H1 (cell line): ENCODE results near the gene SIX5. TPM values are rescaled to one million over a fixed set of nuclear protein-coding genes. Genes with fewer than 3 reads are reported as not detected.

Experiments used
- CTCF ChIA-PET: fragments of 300-600 bp; sonication (Branson Sonifier 250); formaldehyde crosslinking; loops from one replicate; lab custom pipeline; 2021; ENCODE audit not compliant: partially characterized antibody; lab: Charles Lee
- POLR2A ChIA-PET: fragments of 300-600 bp; sonication (Branson Sonifier 250); formaldehyde crosslinking; loops from one replicate; lab custom pipeline; 2021; ENCODE audit warnings: inconsistent platforms; ENCODE audit not compliant: partially characterized antibody; lab: Charles Lee
- DNase-seq, 2 experiments: peaks; one replicate each; pipeline versions ENCODE4 v3.0.0 to v3.0.0-alpha.2; 2010 to 2022; ENCODE audit warnings: low spot score in 2 of 2, low read depth in 1 of 2, mixed read lengths in 1 of 2
- FAIRE-seq: peaks from 2 replicates; lab custom pipeline; 2011; peaks lifted over from hg19 to GRCh38; lab: Jason Lieb, UNC
- H2AFZ ChIP-seq: 2 replicates; pipeline ENCODE4 v1.8.1; 2012; ENCODE audit warnings: low read length, inconsistent platforms
- H2AK5ac ChIP-seq: 2 replicates; pipeline ENCODE4 v1.6.1; 2013; ENCODE audit warnings: low read depth, low read length
- H2BK120ac ChIP-seq: replicated peaks from 2 replicates; pipeline ENCODE3; 2013; ENCODE audit warnings: low read depth, low read length, inconsistent platforms
- H2BK12ac ChIP-seq: 2 replicates; pipeline ENCODE4 v1.6.1; 2013; ENCODE audit warnings: low read depth, low read length
- H2BK15ac ChIP-seq: 2 replicates; pipeline ENCODE4 v1.6.1; 2013; ENCODE audit warnings: low read length
- H2BK20ac ChIP-seq: 2 replicates; pipeline ENCODE4 v1.6.1; 2013; ENCODE audit warnings: low read length
- H2BK5ac ChIP-seq: 2 replicates; pipeline ENCODE4 v1.6.1; 2013; ENCODE audit warnings: low read depth, low read length
- H3K14ac ChIP-seq: 2 replicates; pipeline ENCODE4 v1.6.1; 2013; ENCODE audit warnings: inconsistent platforms; ENCODE audit not compliant: insufficient read length
- H3K18ac ChIP-seq: 2 replicates; pipeline ENCODE4 v1.6.1; 2013; ENCODE audit warnings: low read length; ENCODE audit errors: extremely low read depth
- H3K23ac ChIP-seq: 2 replicates; pipeline ENCODE4 v1.6.1; 2013; ENCODE audit warnings: inconsistent platforms; ENCODE audit not compliant: insufficient read length
- H3K23me2 ChIP-seq: 2 replicates; pipeline ENCODE4 v1.6.1; 2013; ENCODE audit warnings: low read depth, low read length
- H3K27ac ChIP-seq: 2 replicates; pipeline ENCODE4 v1.6.1; 2011; ENCODE audit warnings: low read depth, low read length, inconsistent platforms
- H3K27me3 ChIP-seq, 4 experiments: replicated peaks in 1 of 4; 1 replicate in 1 of 4; 2 replicates in 3 of 4; pipeline versions ENCODE4 v1.6.1 to v1.8.1; 2011 to 2013; ENCODE audit warnings: low read length in 3 of 4, mild to moderate bottlenecking in 3 of 4, inconsistent platforms in 2 of 4, mixed read lengths in 2 of 4, moderate library complexity in 1 of 4; ENCODE audit not compliant: control insufficient read depth in 3 of 4, insufficient read depth in 3 of 4; ENCODE audit errors: extremely low read depth in 1 of 4
- H3K36me3 ChIP-seq, 4 experiments: 2 replicates each; pipeline versions ENCODE4 v1.6.1 to v1.8.1; 2011 to 2013; ENCODE audit warnings: mild to moderate bottlenecking in 4 of 4, low read length in 3 of 4, moderate library complexity in 2 of 4, control low read depth in 1 of 4, inconsistent platforms in 1 of 4; ENCODE audit not compliant: insufficient read depth in 4 of 4, control insufficient read depth in 2 of 4
- H3K4ac ChIP-seq: replicated peaks from 2 replicates; pipeline ENCODE3; 2013; ENCODE audit warnings: low read length, low read depth, mixed read lengths, inconsistent platforms; ENCODE audit not compliant: insufficient read length
- H3K4me1 ChIP-seq, 4 experiments: replicated peaks in 1 of 4; 1 replicate in 1 of 4; 2 replicates in 3 of 4; pipeline versions ENCODE4 v1.6.1 to v1.8.1; 2011 to 2013; ENCODE audit warnings: low read length in 3 of 4, inconsistent platforms in 2 of 4, mixed read lengths in 1 of 4; ENCODE audit not compliant: insufficient read depth in 4 of 4, control insufficient read depth in 3 of 4
- H3K4me2 ChIP-seq, 2 experiments: 2 replicates each; pipeline versions ENCODE4 v1.6.1 to v1.8.1; 2011 to 2013; ENCODE audit warnings: low read depth in 2 of 2, low read length in 2 of 2, control low read depth in 1 of 2, inconsistent platforms in 1 of 2, mild to moderate bottlenecking in 1 of 2; ENCODE audit not compliant: insufficient read depth in 1 of 2
- H3K4me3 ChIP-seq, 4 experiments: fragments of 200-600, 300-600 bp in 1 of 4; sonication (generic), shearing (Covaris generic), sonication (Bioruptor Twin) in 1 of 4; 2 replicates each; pipeline versions ENCODE4 v1.5.1 to v1.8.1; 2011 to 2016; ENCODE audit warnings: low read length in 4 of 4, low read depth in 3 of 4, control low read depth in 2 of 4, inconsistent platforms in 2 of 4, mild to moderate bottlenecking in 2 of 4, mixed read lengths in 1 of 4, moderate library complexity in 1 of 4; ENCODE audit not compliant: insufficient read depth in 2 of 4; ENCODE audit errors: extremely low read depth in 1 of 4
- H3K56ac ChIP-seq: replicated peaks from 2 replicates; pipeline ENCODE3; 2013; ENCODE audit warnings: low read depth, mild to moderate bottlenecking, mixed read lengths, low read length, inconsistent platforms; ENCODE audit not compliant: insufficient read length
- H3K79me1 ChIP-seq: 2 replicates; pipeline ENCODE4 v1.6.1; 2013; ENCODE audit warnings: low read depth, low read length, control low read depth
- H3K79me2 ChIP-seq, 2 experiments: 2 replicates each; pipeline versions ENCODE4 v1.6.1 to v1.8.1; 2012 to 2013; ENCODE audit warnings: low read length in 2 of 2, mild to moderate bottlenecking in 2 of 2, inconsistent platforms in 1 of 2; ENCODE audit not compliant: insufficient read depth in 2 of 2, control insufficient read depth in 1 of 2
- H3K9ac ChIP-seq, 4 experiments: replicated peaks in 1 of 4; 1 replicate in 1 of 4; 2 replicates in 3 of 4; pipeline versions ENCODE4 v1.6.1 to v1.8.1; 2011 to 2013; ENCODE audit warnings: low read depth in 3 of 4, low read length in 3 of 4, control low read depth in 2 of 4, mild to moderate bottlenecking in 2 of 4, moderate library complexity in 2 of 4, inconsistent platforms in 1 of 4; ENCODE audit errors: extremely low read depth in 1 of 4
- H3K9me3 ChIP-seq, 2 experiments: 2 replicates each; pipeline versions ENCODE4 v1.6.1 to v1.8.1; 2012 to 2013; ENCODE audit warnings: mild to moderate bottlenecking in 2 of 2, moderate library complexity in 2 of 2, control low read depth in 1 of 2, inconsistent platforms in 1 of 2, low read depth in 1 of 2, low read length in 1 of 2, mixed read lengths in 1 of 2; ENCODE audit not compliant: insufficient read depth in 2 of 2
- H4K20me1 ChIP-seq, 2 experiments: replicated peaks in 1 of 2; 2 replicates each; pipeline versions ENCODE3 to v1.8.1; 2011 to 2013; ENCODE audit warnings: inconsistent platforms in 2 of 2, low read length in 2 of 2, mild to moderate bottlenecking in 1 of 2; ENCODE audit not compliant: insufficient read depth in 2 of 2, control insufficient read depth in 1 of 2
- H4K5ac ChIP-seq: 2 replicates; pipeline ENCODE4 v1.6.1; 2013; ENCODE audit warnings: low read length, low read depth, mixed read lengths, inconsistent platforms; ENCODE audit not compliant: insufficient read length
- H4K8ac ChIP-seq: 2 replicates; pipeline ENCODE4 v1.8.0; 2013; ENCODE audit warnings: mild to moderate bottlenecking, moderate library complexity, low read length, inconsistent platforms; ENCODE audit not compliant: insufficient read depth; ENCODE audit errors: extremely low read depth
- H4K91ac ChIP-seq: replicated peaks from 2 replicates; pipeline ENCODE3; 2013; ENCODE audit warnings: low read length, mixed read lengths, inconsistent platforms; ENCODE audit not compliant: insufficient read length
- ATF2 ChIP-seq: IDR thresholded peaks from 2 replicates; pipeline ENCODE4 v1.6.1; 2012; ENCODE audit warnings: low read length, inconsistent platforms
- FOSL1 ChIP-seq: IDR thresholded peaks from 2 replicates; pipeline ENCODE4 v1.6.1; 2011; ENCODE audit warnings: mild to moderate bottlenecking, low read depth, low read length, moderate library complexity; ENCODE audit not compliant: insufficient read depth
- SP2 ChIP-seq: IDR thresholded peaks from 2 replicates; pipeline ENCODE4 v1.6.1; 2012; ENCODE audit warnings: mild to moderate bottlenecking, low read length, inconsistent platforms
- SUZ12 ChIP-seq: fragments of 200-600 bp; sonication (generic); IDR thresholded peaks from 2 replicates; pipeline ENCODE4 v1.6.1; 2012; ENCODE audit warnings: mild to moderate bottlenecking, inconsistent platforms, low read length, moderate library complexity, mixed read lengths
- WGBS, 2 experiments: shearing (Covaris generic) in 1 of 2; methylation state at CpG; one replicate each; pipeline versions ENCODE4 v1.1.6 to v1.1.7; 2013 to 2015; ENCODE audit warnings: low lambda C conversion rate in 2 of 2, mixed read lengths in 2 of 2, inconsistent platforms in 1 of 2, low coverage in 1 of 2, missing lambda C conversion rate in 1 of 2; ENCODE audit not compliant: insufficient replicate concordance in 2 of 2, insufficient coverage in 1 of 2, insufficient read length in 1 of 2; ENCODE audit errors: extremely low coverage in 1 of 2, missing lambda C conversion rate in 1 of 2; 5-methylcytosine and 5-hydroxymethylcytosine counted together
- polyA plus RNA-seq, 7 experiments: library from polyadenylated mRNA; depleted of rRNA in 3 of 7; stranded (reverse) in 5 of 7; unstranded in 2 of 7; fragments of >200 nt in 5 of 7; fragments of 200-250 nt in 2 of 7; gene quantifications; 1 replicate in 5 of 7; 2 replicates in 1 of 7; 4 replicates in 1 of 7; pipeline versions ENCODE4 v1.2.1 to v1.2.3, GENCODE V29; 2011 to 2013; ENCODE audit warnings: missing spikeins in 2 of 7, mixed read lengths in 2 of 7
- total RNA-seq: library from RNA; stranded (reverse); fragmentation: NEBNext Ultra II Directional; extraction: Animal tissue kit (Norgen Biotek cat#: 25700); gene quantifications from 2 replicates; pipeline ENCODE4 v1.2.1, GENCODE V29; 2021

SIX5 gene
- total and polyA plus RNA-seq, 2 of the 8 experiments (the other 6 are each of a cell fraction or from before 2014, with no cell fraction given): 20.9 to 24.2 TPM

- Histone ChIP-seq H3K14ac (no peak overlapping the region), H3K36me3 (no peaks in the 10 kb centered on the region), H3K79me2 (no peaks in the 10 kb centered on the region), H2AK5ac (no peak overlapping the region), H3K4me3 (no peak overlapping the region), H2BK120ac (no peak overlapping the region), H3K4me1 (no peaks in the 10 kb centered on the region), H3K79me1 (no peaks in the 10 kb centered on the region), H3K4me2 (no peak overlapping the region), H4K20me1 (no peaks in the 10 kb centered on the region), H3K23me2 (no peaks in the 10 kb centered on the region), H3K4ac (no peak overlapping the region), H2BK12ac (no peak overlapping the region), H4K8ac (no peak overlapping the region), H3K23ac (no peak overlapping the region), H3K56ac (no peak overlapping the region), H4K91ac (no peak overlapping the region), H4K5ac (no peak overlapping the region), H3K27ac (no peak overlapping the region), H2AFZ (no peak overlapping the region), H2BK15ac (no peak overlapping the region), H2BK20ac (no peak overlapping the region), H3K9ac (no peak overlapping the region), H3K18ac (no peak overlapping the region), H3K9me3 (no peaks in the 10 kb centered on the region), H2BK5ac (no peak overlapping the region), H3K27me3 (no peaks in the 10 kb centered on the region; a peak in 1 of 7 replicates)
- no peak for FAIRE-seq
- TF ChIP-seq SUZ12 (no peak), FOSL1 (no peak), SP2 (no peak), ATF2 (no peak)
- ChIA-PET CTCF (no interaction called here), POLR2A (interaction anchor here (1.6 kb wide), 1 partner anchor 23 kb away, joined by 5 read pairs; the partner anchor contains the start of gene SIX5)
- 89% methylated on average over 5 of the region's 5 CpGs; no CpG with 5 or more reads in 1 of the 2 experiments for WGBS, 2 experiments
- no peak for DNase-seq
Observed at GRCh38 chr19:45746866-45747265, 22.2 kb downstream of the SIX5 start.
